Fibroblast of lung (primary cell): ENCODE data around the gene TMEM184A. TPM values are rescaled to one million over a fixed set of nuclear protein-coding genes. Genes with fewer than 3 reads are reported as not detected.
"Not testable (repeated sequence)": the region's sequence is repeated elsewhere in the genome, so short reads cannot be mapped to it uniquely, and the experiment has no call there.

ENCODE experiments used
- DNase-seq, 2 donors: peaks; one replicate each; pipeline versions ENCODE4 v3.0.0 to v3.0.0-alpha.2; 2010; ENCODE audit warnings: low read depth in 2 of 2
- H2AFZ ChIP-seq: 2 replicates; pipeline ENCODE4 v1.5.1; 2012; ENCODE audit warnings: low read length, control low read depth, inconsistent platforms
- H3K27ac ChIP-seq: 2 replicates; pipeline ENCODE4 v1.5.1; 2011; ENCODE audit warnings: low read length, control low read depth; ENCODE audit not compliant: insufficient read depth
- H3K27me3 ChIP-seq: 2 replicates; pipeline ENCODE4 v1.5.1; 2011; ENCODE audit warnings: mild to moderate bottlenecking, low read length; ENCODE audit not compliant: control insufficient read depth, insufficient read depth
- H3K36me3 ChIP-seq: 2 replicates; pipeline ENCODE4 v1.5.1; 2011; ENCODE audit warnings: low read length; ENCODE audit not compliant: control insufficient read depth, insufficient read depth
- H3K4me1 ChIP-seq: 2 replicates; pipeline ENCODE4 v1.5.1; 2011; ENCODE audit warnings: low read length; ENCODE audit not compliant: control insufficient read depth, insufficient read depth; ENCODE audit errors: extremely low read depth
- H3K4me2 ChIP-seq: 2 replicates; pipeline ENCODE4 v1.5.1; 2011; ENCODE audit warnings: low read length, control low read depth; ENCODE audit not compliant: insufficient read depth; ENCODE audit errors: extremely low read depth
- H3K4me3 ChIP-seq, 4 experiments: fragments of 200-600 bp in 1 of 4; sonication (generic) in 1 of 4; replicated peaks in 1 of 4; 2 replicates each; pipeline ENCODE4 v1.5.1; 2011 to 2016; ENCODE audit warnings: low read length in 4 of 4, low read depth in 3 of 4, mild to moderate bottlenecking in 3 of 4, control low read depth in 2 of 4, inconsistent platforms in 1 of 4, mixed read lengths in 1 of 4; ENCODE audit not compliant: insufficient read depth in 1 of 4; ENCODE audit errors: control extremely low read depth in 1 of 4
- H3K79me2 ChIP-seq: 2 replicates; pipeline ENCODE4 v1.5.1; 2012; ENCODE audit warnings: mild to moderate bottlenecking, low read length, inconsistent platforms; ENCODE audit not compliant: control insufficient read depth, insufficient read depth
- H3K9ac ChIP-seq: 2 replicates; pipeline ENCODE4 v1.5.1; 2011; ENCODE audit warnings: mild to moderate bottlenecking, low read length, control low read depth; ENCODE audit not compliant: insufficient read depth
- H3K9me3 ChIP-seq: 2 replicates; pipeline ENCODE4 v1.5.1; 2012; ENCODE audit warnings: low read depth, low read length; ENCODE audit not compliant: control insufficient read depth, insufficient read depth
- H4K20me1 ChIP-seq: 2 replicates; pipeline ENCODE4 v1.5.1; 2011; ENCODE audit warnings: low read length; ENCODE audit not compliant: control insufficient read depth, insufficient read depth; ENCODE audit errors: extremely low read depth
- CTCF ChIP-seq, 2 donors: IDR thresholded peaks in 1 of 2; conservative IDR thresholded peaks in 1 of 2; 1 replicate in 1 of 2; 2 replicates in 1 of 2; pipeline ENCODE4 v1.5.1; 2011 to 2012; ENCODE audit warnings: low read length in 2 of 2, control low read depth in 1 of 2, inconsistent platforms in 1 of 2, low read depth in 1 of 2, mild to moderate bottlenecking in 1 of 2
- EZH2 ChIP-seq: IDR thresholded peaks from 2 replicates; pipeline ENCODE4 v1.5.1; 2012; ENCODE audit warnings: low read length, control low read depth, mild to moderate bottlenecking; ENCODE audit errors: missing control alignments
- polyA plus RNA-seq, 2 donors: library from polyadenylated mRNA; depleted of rRNA in 1 of 2; stranded (reverse) in 1 of 2; unstranded in 1 of 2; fragments of >200 nt; gene quantifications; 2 replicates each; pipeline ENCODE4 v1.2.1, GENCODE V29; 2011 to 2012; ENCODE audit warnings: missing spikeins in 1 of 2
- total RNA-seq: library from RNA; depleted of rRNA; stranded (reverse); fragments of >200 nt; gene quantifications from 2 replicates; pipeline ENCODE4 v1.2.1, GENCODE V29; 2014

The TMEM184A gene
- total and polyA plus RNA-seq, 2 donors (not counting 1 experiment from before 2014, with no cell fraction given), result under 0.01 to 0.05 TPM

- peaks cover 17% of the 10 kb centered on the region for H3K27me3 ChIP-seq
- no peak for DNase-seq
- no peaks in the 10 kb centered on the region for H4K20me1 ChIP-seq
- no peaks in the 10 kb centered on the region for H3K4me1 ChIP-seq
- no peak overlapping the region for H3K27ac ChIP-seq
- H2AFZ ChIP-seq, result no peak overlapping the region
- no peaks in the 10 kb centered on the region for H3K79me2 ChIP-seq
- no peak overlapping the region for H3K4me3 ChIP-seq
- no peak overlapping the region for H3K4me2 ChIP-seq
- TF ChIP-seq EZH2 (no peak), CTCF (conservative IDR thresholded peaks at IDR 0.05 in 1 of 2, IDR thresholded peaks at IDR 0.05 in 1 of 2; ENCODE audit: low read depth in 1 of 2, low read length in 2 of 2) (no peak)
- H3K9me3 ChIP-seq, result no peaks in the 10 kb centered on the region
- H3K36me3 ChIP-seq, result no peaks in the 10 kb centered on the region
- no peak overlapping the region for H3K9ac ChIP-seq
Observed at GRCh38 chr7:1585142-1585981, 29.4 kb upstream of the TMEM184A start.

DNA sequence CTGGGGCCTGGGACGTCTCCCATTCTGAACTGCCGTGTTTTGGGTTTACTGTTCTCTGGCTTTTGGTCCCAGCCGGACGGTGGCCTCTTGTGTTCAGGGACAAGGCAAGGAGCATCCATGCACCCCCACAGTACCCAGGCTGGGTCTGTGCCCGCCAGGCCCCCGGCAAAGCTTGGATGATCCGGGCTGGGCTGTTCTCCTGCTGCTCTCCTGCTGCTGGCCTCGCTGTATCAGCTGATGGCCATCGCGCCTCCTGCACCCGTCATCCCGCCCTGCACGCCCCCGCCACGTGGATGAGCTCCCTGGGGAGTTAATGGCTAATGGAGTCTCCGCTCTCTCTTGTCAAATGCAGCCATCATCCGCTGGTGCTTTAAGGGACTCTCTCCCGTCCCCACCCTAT, 28.7 kb upstream of the TMEM184A start:
- no peak for DNase-seq
- Histone ChIP-seq H3K27me3 (peaks cover 14% of the 10 kb centered on the region), H2AFZ (no peak overlapping the region), H3K4me3 (no peak overlapping the region), H3K27ac (no peak overlapping the region), H3K4me2 (no peak overlapping the region), H3K36me3 (no peaks in the 10 kb centered on the region), H3K9me3 (no peaks in the 10 kb centered on the region), H4K20me1 (no peaks in the 10 kb centered on the region), H3K4me1 (no peaks in the 10 kb centered on the region), H3K79me2 (no peaks in the 10 kb centered on the region), H3K9ac (no peak overlapping the region)
- TF ChIP-seq CTCF (conservative IDR thresholded peaks at IDR 0.05 in 1 of 2, IDR thresholded peaks at IDR 0.05 in 1 of 2; ENCODE audit: low read depth in 1 of 2, low read length in 2 of 2) (no peak), EZH2 (no peak)

GRCh38 chr7:1583241-1583930, 27.4 kb upstream of the TMEM184A start:
- not testable (repeated sequence) for H4K20me1 ChIP-seq

More at GRCh38 chr7:1583241-1583930, 27.4 kb upstream of the TMEM184A start:
- H3K27me3 ChIP-seq, H3K4me1 ChIP-seq, H3K9me3 ChIP-seq, H3K4me3 ChIP-seq, H2AFZ ChIP-seq, DNase-seq, H3K9ac ChIP-seq, H3K36me3 ChIP-seq, H3K27ac ChIP-seq, H3K79me2 ChIP-seq, H3K4me2 ChIP-seq: not testable (repeated sequence)
